HEK293 (cell line): ENCODE measurements around the gene EREG.

Experiments
- CTCF ChIP-seq: fragments of 450-650 bp; formaldehyde crosslinking; IDR thresholded peaks from 2 replicates; pipeline ENCODE4 v1.5.1; 2016; ENCODE audit warnings: missing biosample characterization, missing genetic modification characterization
- MEIS1 ChIP-seq: sonication (generic); formaldehyde crosslinking; IDR thresholded peaks from 2 replicates; pipeline ENCODE4 v1.8.1; 2022; ENCODE audit warnings: missing genetic modification reagents, mild to moderate bottlenecking, borderline replicate concordance
- PBX3 ChIP-seq: sonication (generic); formaldehyde crosslinking; IDR thresholded peaks from 2 replicates; pipeline ENCODE4 v1.8.1; 2022; ENCODE audit warnings: mild to moderate bottlenecking, moderate library complexity, missing genetic modification reagents
- TCF7L2 ChIP-seq: IDR thresholded peaks from 2 replicates; pipeline ENCODE4 v1.6.1; 2011; ENCODE audit warnings: low read depth, mild to moderate bottlenecking, inconsistent platforms, low read length, moderate library complexity, borderline replicate concordance
- ZBTB7A ChIP-seq: fragments of 450-650 bp; formaldehyde crosslinking; IDR thresholded peaks from 2 replicates; pipeline ENCODE4 v1.5.1; 2016; ENCODE audit warnings: low read depth, missing biosample characterization, missing genetic modification characterization
- ZNF114 ChIP-seq: fragments of 450-650 bp; formaldehyde crosslinking; IDR thresholded peaks from 2 replicates; pipeline ENCODE4 v1.5.0; 2017; ENCODE audit warnings: missing biosample characterization, missing genetic modification characterization
- ZNF274 ChIP-seq, 2 experiments: fragments of 200-500 bp in 1 of 2; fragments of 450-650 bp in 1 of 2; sonication (Bioruptor generic) in 1 of 2; formaldehyde crosslinking in 1 of 2; IDR thresholded peaks; 2 replicates each; pipeline versions ENCODE4 v1.5.1 to v1.6.1; 2014 to 2016; ENCODE audit warnings: borderline replicate concordance in 1 of 2, inconsistent platforms in 1 of 2, low read length in 1 of 2, missing biosample characterization in 1 of 2, missing genetic modification characterization in 1 of 2
- ZNF311 ChIP-seq: fragments of 450-650 bp; formaldehyde crosslinking; IDR thresholded peaks from 2 replicates; pipeline ENCODE4 v1.5.1; 2017; ENCODE audit warnings: missing biosample characterization, missing genetic modification characterization, borderline replicate concordance
- ZNF354C ChIP-seq: fragments of 450-650 bp; formaldehyde crosslinking; IDR thresholded peaks from 2 replicates; pipeline ENCODE4 v1.5.1; 2016; ENCODE audit warnings: missing biosample characterization, missing genetic modification characterization, low read depth, borderline replicate concordance
- ZNF639 ChIP-seq: fragments of 450-650 bp; formaldehyde crosslinking; IDR thresholded peaks from 2 replicates; pipeline ENCODE4 v1.5.1; 2016; ENCODE audit warnings: missing biosample characterization, missing genetic modification characterization
- ZNF830 ChIP-seq: fragments of 450-650 bp; IDR thresholded peaks from 2 replicates; pipeline ENCODE4 v1.5.0; 2018; ENCODE audit warnings: missing biosample characterization, missing genetic modification characterization, low read depth, mild to moderate bottlenecking, moderate library complexity
- TF ChIP-seq, protein P1 (sequence below): IDR thresholded peaks from 2 replicates; pipeline ENCODE4 v1.6.1; 2011; ENCODE audit warnings: mild to moderate bottlenecking, low read depth, low read length, borderline replicate concordance
- TF ChIP-seq, protein P2 (sequence below): fragments of 450-650 bp; formaldehyde crosslinking; IDR thresholded peaks from 2 replicates; pipeline ENCODE4 v1.5.1; 2016; ENCODE audit warnings: missing biosample characterization, missing genetic modification characterization, low read depth

GRCh38 chr4:74367656-74368290, 2.8 kb downstream of the EREG start:
- TF ChIP-seq CTCF (tag by site-specific recombination) (no peak), ZNF311 (tag by site-specific recombination) (no peak), ZNF274 (IDR thresholded peaks at IDR 0.05; ENCODE audit: low read length) (no peak), ZNF274 (tag by site-specific recombination; IDR thresholded peaks at IDR 0.05; ENCODE audit: borderline replicate concordance) (no peak), ZNF354C (no peak), ZNF114 (tag by site-specific recombination) (no peak), PBX3 (CRISPR knock-in tag) (no peak), TCF7L2 (no peak), ZBTB7A (no peak), ZNF830 (tag by site-specific recombination) (no peak), MEIS1 (no peak), ZNF639 (no peak)
- TF ChIP-seq, protein P1, sequence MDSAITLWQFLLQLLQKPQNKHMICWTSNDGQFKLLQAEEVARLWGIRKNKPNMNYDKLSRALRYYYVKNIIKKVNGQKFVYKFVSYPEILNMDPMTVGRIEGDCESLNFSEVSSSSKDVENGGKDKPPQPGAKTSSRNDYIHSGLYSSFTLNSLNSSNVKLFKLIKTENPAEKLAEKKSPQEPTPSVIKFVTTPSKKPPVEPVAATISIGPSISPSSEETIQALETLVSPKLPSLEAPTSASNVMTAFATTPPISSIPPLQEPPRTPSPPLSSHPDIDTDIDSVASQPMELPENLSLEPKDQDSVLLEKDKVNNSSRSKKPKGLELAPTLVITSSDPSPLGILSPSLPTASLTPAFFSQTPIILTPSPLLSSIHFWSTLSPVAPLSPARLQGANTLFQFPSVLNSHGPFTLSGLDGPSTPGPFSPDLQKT: no peak
- TF ChIP-seq, protein P2, sequence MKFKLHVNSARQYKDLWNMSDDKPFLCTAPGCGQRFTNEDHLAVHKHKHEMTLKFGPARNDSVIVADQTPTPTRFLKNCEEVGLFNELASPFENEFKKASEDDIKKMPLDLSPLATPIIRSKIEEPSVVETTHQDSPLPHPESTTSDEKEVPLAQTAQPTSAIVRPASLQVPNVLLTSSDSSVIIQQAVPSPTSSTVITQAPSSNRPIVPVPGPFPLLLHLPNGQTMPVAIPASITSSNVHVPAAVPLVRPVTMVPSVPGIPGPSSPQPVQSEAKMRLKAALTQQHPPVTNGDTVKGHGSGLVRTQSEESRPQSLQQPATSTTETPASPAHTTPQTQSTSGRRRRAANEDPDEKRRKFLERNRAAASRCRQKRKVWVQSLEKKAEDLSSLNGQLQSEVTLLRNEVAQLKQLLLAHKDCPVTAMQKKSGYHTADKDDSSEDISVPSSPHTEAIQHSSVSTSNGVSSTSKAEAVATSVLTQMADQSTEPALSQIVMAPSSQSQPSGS: no peak
